Measurements from ENCODE around the gene KCTD5.

Gene KCTD5

GRCh38 chr16:2749476-2749875, 67.2 kb downstream of the KCTD5 start:
- H3K27me3 ChIP-seq (ENCODE audit: control insufficient read depth in 5 of 5, insufficient read depth in 4 of 5, low read length in 5 of 5), result peaks cover 0 to 8% (median 0%) of the 10 kb centered on the region in 5 donors
- H3K4me3 ChIP-seq (ENCODE audit: low read depth in 1 of 5, low read length in 5 of 5), result no peak overlapping the region
- H3K36me3 ChIP-seq (ENCODE audit: control insufficient read depth in 5 of 5, insufficient read depth in 5 of 5, low read length in 5 of 5), result no peaks in the 10 kb centered on the region
- no peaks in the 10 kb centered on the region for H3K9me3 ChIP-seq (ENCODE audit: control insufficient read depth in 5 of 5, low read length in 5 of 5)
- no peak overlapping the region for H3K9ac ChIP-seq (ENCODE audit: low read length in 5 of 5)
- no peak overlapping the region for H3K27ac ChIP-seq (ENCODE audit: low read depth, low read length)
- peaks cover 0 to 22% (median 20%) of the 10 kb centered on the region in 5 donors for H3K4me1 ChIP-seq (ENCODE audit: control insufficient read depth in 5 of 5, insufficient read depth in 5 of 5, low read length in 5 of 5)

GRCh38 chr16:2749936-2750335, 67.6 kb downstream of the KCTD5 start:
- Histone ChIP-seq H3K4me3 (ENCODE audit: low read depth in 1 of 5, low read length in 5 of 5) (no peak overlapping the region), H3K4me1 (ENCODE audit: control insufficient read depth in 5 of 5, insufficient read depth in 5 of 5, low read length in 5 of 5) (peaks cover 3 to 27% (median 24%) of the 10 kb centered on the region in 5 donors), H3K27ac (ENCODE audit: low read depth, low read length) (no peak overlapping the region), H3K36me3 (ENCODE audit: control insufficient read depth in 5 of 5, insufficient read depth in 5 of 5, low read length in 5 of 5) (no peaks in the 10 kb centered on the region), H3K9ac (ENCODE audit: low read length in 5 of 5) (no peak overlapping the region), H3K27me3 (ENCODE audit: control insufficient read depth in 5 of 5, insufficient read depth in 4 of 5, low read length in 5 of 5) (peaks cover 0 to 8% (median 0%) of the 10 kb centered on the region in 5 donors), H3K9me3 (ENCODE audit: control insufficient read depth in 5 of 5, low read length in 5 of 5) (no peaks in the 10 kb centered on the region)

GRCh38 chr16:2751577-2752034, 69.3 kb downstream of the KCTD5 start:
- Histone ChIP-seq H3K4me1 (ENCODE audit: control insufficient read depth in 5 of 5, insufficient read depth in 5 of 5, low read length in 5 of 5) (peaks cover 8 to 44% (median 41%) of the 10 kb centered on the region in 5 donors), H3K9ac (ENCODE audit: low read length in 5 of 5) (peak overlapping the region in 4 of 5 donors; percentile 85 to 97 (median 94)), H3K36me3 (ENCODE audit: control insufficient read depth in 5 of 5, insufficient read depth in 5 of 5, low read length in 5 of 5) (peaks cover 0 to 4% (median 0%) of the 10 kb centered on the region in 5 donors), H3K4me3 (ENCODE audit: low read depth in 1 of 5, low read length in 5 of 5) (peak overlapping the region; percentile 70 to 89 (median 83)), H3K27ac (ENCODE audit: low read depth, low read length) (peak overlapping the region; percentile 94), H3K9me3 (ENCODE audit: control insufficient read depth in 5 of 5, low read length in 5 of 5) (no peaks in the 10 kb centered on the region), H3K27me3 (ENCODE audit: control insufficient read depth in 5 of 5, insufficient read depth in 4 of 5, low read length in 5 of 5) (no peaks in the 10 kb centered on the region)

GRCh38 chr16:2752035-2752849, 69.9 kb downstream of the KCTD5 start, which contains the start of gene SRRM2:
Gene SRRM2 (plus strand): TSS chr16:2752638. CDS start chr16:2756365, 3,727 bp downstream.
- H3K4me3 ChIP-seq (ENCODE audit: low read depth in 1 of 5, low read length in 5 of 5), result peak within 1 kb of the TSS; percentile 73 to 89 (median 84)
- no peaks in the 10 kb centered on the region for H3K27me3 ChIP-seq (ENCODE audit: control insufficient read depth in 5 of 5, insufficient read depth in 4 of 5, low read length in 5 of 5)
- peaks cover 8 to 50% (median 47%) of the 10 kb centered on the region in 5 donors for H3K4me1 ChIP-seq (ENCODE audit: control insufficient read depth in 5 of 5, insufficient read depth in 5 of 5, low read length in 5 of 5)
- peaks cover 0 to 10% (median under 1%) of the 10 kb centered on the region in 5 donors for H3K36me3 ChIP-seq (ENCODE audit: control insufficient read depth in 5 of 5, insufficient read depth in 5 of 5, low read length in 5 of 5)
- H3K9ac ChIP-seq (ENCODE audit: low read length in 5 of 5), result peak within 1 kb of the TSS; percentile 85 to 97 (median 93)
- H3K27ac ChIP-seq (ENCODE audit: low read depth, low read length), result peak within 1 kb of the TSS; percentile 94
- H3K9me3 ChIP-seq (ENCODE audit: control insufficient read depth in 5 of 5, low read length in 5 of 5), result no peaks in the 10 kb centered on the region

- H3K4me1 ChIP-seq (ENCODE audit: control insufficient read depth in 5 of 5, insufficient read depth in 5 of 5, low read length in 5 of 5), result peaks cover 10 to 55% (median 52%) of the 10 kb centered on the region in 5 donors
- H3K9ac ChIP-seq (ENCODE audit: low read length in 5 of 5), result peak overlapping the region; percentile 85 to 97 (median 93)
- H3K27me3 ChIP-seq (ENCODE audit: control insufficient read depth in 5 of 5, insufficient read depth in 4 of 5, low read length in 5 of 5), result no peaks in the 10 kb centered on the region
- H3K36me3 ChIP-seq (ENCODE audit: control insufficient read depth in 5 of 5, insufficient read depth in 5 of 5, low read length in 5 of 5), result peaks cover 0 to 19% (median 9%) of the 10 kb centered on the region in 5 donors
- H3K4me3 ChIP-seq (ENCODE audit: low read depth in 1 of 5, low read length in 5 of 5), result peak overlapping the region; percentile 73 to 89 (median 84)
- no peaks in the 10 kb centered on the region for H3K9me3 ChIP-seq (ENCODE audit: control insufficient read depth in 5 of 5, low read length in 5 of 5)
- peak overlapping the region; percentile 94 for H3K27ac ChIP-seq (ENCODE audit: low read depth, low read length)
Observed at GRCh38 chr16:2752850-2753732, 70.8 kb downstream of the KCTD5 start.

- peak overlapping the region; percentile 85 to 97 (median 92) for H3K9ac ChIP-seq (ENCODE audit: low read length in 5 of 5)
- peak overlapping the region; percentile 73 to 89 (median 83) for H3K4me3 ChIP-seq (ENCODE audit: low read depth in 1 of 5, low read length in 5 of 5)
- H3K27me3 ChIP-seq (ENCODE audit: control insufficient read depth in 5 of 5, insufficient read depth in 4 of 5, low read length in 5 of 5), result no peaks in the 10 kb centered on the region
- peak overlapping the region; percentile 94 for H3K27ac ChIP-seq (ENCODE audit: low read depth, low read length)
- peaks cover 4 to 25% (median 15%) of the 10 kb centered on the region in 5 donors for H3K36me3 ChIP-seq (ENCODE audit: control insufficient read depth in 5 of 5, insufficient read depth in 5 of 5, low read length in 5 of 5)
- H3K4me1 ChIP-seq (ENCODE audit: control insufficient read depth in 5 of 5, insufficient read depth in 5 of 5, low read length in 5 of 5), result peaks cover 10 to 55% (median 52%) of the 10 kb centered on the region in 5 donors
- no peaks in the 10 kb centered on the region for H3K9me3 ChIP-seq (ENCODE audit: control insufficient read depth in 5 of 5, low read length in 5 of 5)
Observed at GRCh38 chr16:2753733-2754020, 71.4 kb downstream of the KCTD5 start.

GRCh38 chr16:2755158-2755557, 72.8 kb downstream of the KCTD5 start:
- Histone ChIP-seq H3K4me3 (ENCODE audit: low read depth in 1 of 5, low read length in 5 of 5) (peak overlapping the region in 3 of 5 donors; percentile 73 to 84 (median 83)), H3K9ac (ENCODE audit: low read length in 5 of 5) (peak overlapping the region; percentile 68 to 97 (median 92)), H3K27ac (ENCODE audit: low read depth, low read length) (no peak overlapping the region), H3K27me3 (ENCODE audit: control insufficient read depth in 5 of 5, insufficient read depth in 4 of 5, low read length in 5 of 5) (no peaks in the 10 kb centered on the region), H3K9me3 (ENCODE audit: control insufficient read depth in 5 of 5, low read length in 5 of 5) (no peaks in the 10 kb centered on the region), H3K36me3 (ENCODE audit: control insufficient read depth in 5 of 5, insufficient read depth in 5 of 5, low read length in 5 of 5) (peaks cover 11 to 39% (median 30%) of the 10 kb centered on the region in 5 donors), H3K4me1 (ENCODE audit: control insufficient read depth in 5 of 5, insufficient read depth in 5 of 5, low read length in 5 of 5) (peaks cover 10 to 55% (median 52%) of the 10 kb centered on the region in 5 donors)

- Histone ChIP-seq H3K27me3 (ENCODE audit: control insufficient read depth in 5 of 5, insufficient read depth in 4 of 5, low read length in 5 of 5) (no peaks in the 10 kb centered on the region), H3K36me3 (ENCODE audit: control insufficient read depth in 5 of 5, insufficient read depth in 5 of 5, low read length in 5 of 5) (peaks cover 22 to 52% (median 43%) of the 10 kb centered on the region in 5 donors), H3K4me3 (ENCODE audit: low read depth in 1 of 5, low read length in 5 of 5) (peak overlapping the region in 1 of 5 donors; percentile 32), H3K9me3 (ENCODE audit: control insufficient read depth in 5 of 5, low read length in 5 of 5) (no peaks in the 10 kb centered on the region), H3K9ac (ENCODE audit: low read length in 5 of 5) (peak overlapping the region in 3 of 5 donors; percentile 16 to 91 (median 54)), H3K4me1 (ENCODE audit: control insufficient read depth in 5 of 5, insufficient read depth in 5 of 5, low read length in 5 of 5) (peaks cover 10 to 54% (median 51%) of the 10 kb centered on the region in 5 donors), H3K27ac (ENCODE audit: low read depth, low read length) (no peak overlapping the region)
Observed at GRCh38 chr16:2756288-2757015, 74.1 kb downstream of the KCTD5 start.

GRCh38 chr16:2757344-2757743, 75.0 kb downstream of the KCTD5 start:
- Histone ChIP-seq H3K4me3 (ENCODE audit: low read depth in 1 of 5, low read length in 5 of 5) (no peak overlapping the region), H3K9ac (ENCODE audit: low read length in 5 of 5) (peak overlapping the region in 1 of 5 donors; percentile 8), H3K27me3 (ENCODE audit: control insufficient read depth in 5 of 5, insufficient read depth in 4 of 5, low read length in 5 of 5) (no peaks in the 10 kb centered on the region), H3K4me1 (ENCODE audit: control insufficient read depth in 5 of 5, insufficient read depth in 5 of 5, low read length in 5 of 5) (peaks cover 10 to 47% (median 44%) of the 10 kb centered on the region in 5 donors), H3K9me3 (ENCODE audit: control insufficient read depth in 5 of 5, low read length in 5 of 5) (no peaks in the 10 kb centered on the region), H3K36me3 (ENCODE audit: control insufficient read depth in 5 of 5, insufficient read depth in 5 of 5, low read length in 5 of 5) (peaks cover 22 to 61% (median 51%) of the 10 kb centered on the region in 5 donors), H3K27ac (ENCODE audit: low read depth, low read length) (no peak overlapping the region)

Measured in subcutaneous abdominal adipose tissue (tissue), 5 donors.